HCEC 1CT (cell line): ENCODE results near the gene OR13D1.
"Not testable (repeated sequence)": the region's sequence is repeated elsewhere in the genome, so short reads cannot be mapped to it uniquely, and the experiment has no call there.

ENCODE experiments used
- DNase-seq: peaks from one replicate; pipeline ENCODE4 v3.0.0-alpha.2; 2017

OR13D1 gene

GRCh38 chr9:104694218-104694617 is at the start of gene OR13D1:
TSS of gene OR13D1 (plus strand) at chr9:104694518. CDS start at chr9:104694518, 0 bp downstream.
- no peak for DNase-seq

GRCh38 chr9:104658496-104659195 is 35.7 kb upstream of the OR13D1 start:
- no peak for DNase-seq

GRCh38 chr9:104675611-104676010 is 18.7 kb upstream of the OR13D1 start:
- DNase-seq = no peak

GRCh38 chr9:104682642-104683041 is 11.7 kb upstream of the OR13D1 start:
- peak; percentile 57 for DNase-seq

GRCh38 chr9:104686081-104686480 is 8.2 kb upstream of the OR13D1 start:
- no peak for DNase-seq

- no peak for DNase-seq
Observed at GRCh38 chr9:104700306-104700705, 6.0 kb downstream of the OR13D1 start.

GRCh38 chr9:104708737-104709136 is 14.4 kb downstream of the OR13D1 start:
- DNase-seq = not testable (repeated sequence)

GRCh38 chr9:104711604-104712003 is 17.3 kb downstream of the OR13D1 start:
- DNase-seq = no peak

- no peak for DNase-seq
Observed at GRCh38 chr9:104725014-104725413, 30.7 kb downstream of the OR13D1 start.

- no peak for DNase-seq
Observed at GRCh38 chr9:104738452-104738851, 44.1 kb downstream of the OR13D1 start.

GRCh38 chr9:104740621-104741020 is 46.3 kb downstream of the OR13D1 start:
- DNase-seq = peak; percentile 81

GRCh38 chr9:104743376-104743985 is 49.2 kb downstream of the OR13D1 start:
- DNase-seq = peak; percentile 55
